NCI-H1105 (cell line): Measurements from ENCODE around the gene LRR1.
"Not testable (repeated sequence)": the region's sequence is repeated elsewhere in the genome, so short reads cannot be mapped to it uniquely, and the experiment has no call there.

Experiments
- DNase-seq: peaks from one replicate; lab custom pipeline; 2025; lab: John Stamatoyannopoulos, UW

Gene LRR1

DNA sequence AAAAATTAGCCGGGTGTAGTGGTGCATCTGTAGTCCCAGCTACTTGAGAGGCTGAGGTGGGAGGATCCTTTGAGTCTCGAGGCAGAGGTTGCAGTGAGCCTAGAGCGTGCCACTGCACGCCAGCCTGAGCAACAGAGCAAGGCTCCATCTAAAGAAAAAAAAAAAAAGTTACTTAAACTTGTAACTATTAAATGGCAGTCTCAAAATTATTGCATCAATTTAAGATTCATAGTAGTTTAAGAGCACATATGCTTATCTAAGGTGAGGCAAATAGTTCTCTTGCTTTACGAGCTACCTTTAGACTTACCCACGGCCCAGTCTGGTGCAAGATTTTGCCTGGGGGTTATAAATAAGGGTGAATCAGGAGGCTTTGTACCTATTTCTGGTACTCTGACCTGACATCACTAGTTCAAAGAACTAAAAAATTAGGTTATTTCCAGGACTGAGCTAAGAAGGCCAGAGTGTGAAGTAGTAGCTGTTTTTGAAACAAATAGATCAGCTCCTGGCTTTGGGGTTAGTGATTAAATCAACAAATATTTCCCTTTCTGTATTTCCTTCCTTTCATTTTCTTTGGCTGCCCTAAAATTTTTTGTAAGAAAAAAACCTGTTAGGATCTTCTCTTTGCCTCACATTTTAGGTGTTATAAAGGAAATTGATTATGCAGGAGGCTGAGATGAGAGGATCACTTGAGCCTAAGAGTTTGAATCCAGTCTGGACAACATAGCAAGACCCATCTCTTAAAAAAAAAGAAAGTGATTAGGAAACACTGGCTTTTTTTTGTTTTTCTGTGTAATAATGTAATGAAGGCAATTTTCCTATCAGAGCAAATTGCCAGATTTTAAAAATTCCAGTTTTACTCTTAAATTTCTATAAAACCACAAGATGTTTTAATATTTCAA, 25.4 kb downstream of the LRR1 start:
- no peak for DNase-seq

DNA sequence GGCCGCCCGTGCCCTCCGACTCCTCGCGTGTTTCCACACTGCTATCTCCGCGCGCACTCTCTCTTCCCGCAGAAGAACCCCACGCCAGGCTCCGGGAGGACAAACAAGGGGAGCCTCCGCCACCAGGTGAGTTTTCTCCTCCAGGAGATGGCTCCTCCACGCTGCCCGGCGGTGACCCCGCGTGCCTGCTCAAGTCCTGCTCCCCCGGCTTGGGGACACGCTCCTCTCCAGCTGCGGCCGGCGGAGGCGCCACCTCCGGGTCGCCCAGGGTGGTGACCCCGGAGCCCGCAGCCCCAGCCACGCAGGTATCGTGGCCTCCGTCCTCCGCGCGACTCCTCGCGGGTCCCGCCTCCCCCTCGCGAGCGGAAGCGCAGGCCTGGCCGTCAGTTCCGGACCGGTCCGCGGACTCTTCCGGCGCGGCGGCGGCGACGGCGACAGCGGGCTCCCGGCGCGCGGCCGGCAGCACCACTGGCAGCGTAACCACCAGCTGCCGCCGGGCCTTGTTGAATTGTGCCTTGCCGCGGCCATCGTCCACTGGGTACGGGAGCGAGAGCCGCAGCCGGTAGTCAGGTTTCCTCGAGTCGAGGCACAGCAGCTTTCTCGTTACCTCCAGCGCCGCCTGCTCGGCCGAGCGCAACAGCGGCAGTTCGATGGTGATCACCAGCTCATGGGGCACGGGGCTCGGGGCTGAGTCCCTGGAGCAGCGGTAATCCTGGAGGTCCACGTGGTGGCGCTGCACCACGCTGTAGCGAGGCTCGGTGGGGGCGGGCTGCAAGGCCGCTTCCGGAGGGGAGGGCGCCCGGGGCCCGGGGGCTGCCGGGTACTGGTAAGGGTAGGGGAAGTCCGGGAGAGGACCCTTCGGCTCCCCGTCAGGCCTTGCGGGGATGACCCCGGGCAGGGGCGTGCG, 35.2 kb downstream of the LRR1 start:
- DNase-seq, result peak; percentile 94

DNA sequence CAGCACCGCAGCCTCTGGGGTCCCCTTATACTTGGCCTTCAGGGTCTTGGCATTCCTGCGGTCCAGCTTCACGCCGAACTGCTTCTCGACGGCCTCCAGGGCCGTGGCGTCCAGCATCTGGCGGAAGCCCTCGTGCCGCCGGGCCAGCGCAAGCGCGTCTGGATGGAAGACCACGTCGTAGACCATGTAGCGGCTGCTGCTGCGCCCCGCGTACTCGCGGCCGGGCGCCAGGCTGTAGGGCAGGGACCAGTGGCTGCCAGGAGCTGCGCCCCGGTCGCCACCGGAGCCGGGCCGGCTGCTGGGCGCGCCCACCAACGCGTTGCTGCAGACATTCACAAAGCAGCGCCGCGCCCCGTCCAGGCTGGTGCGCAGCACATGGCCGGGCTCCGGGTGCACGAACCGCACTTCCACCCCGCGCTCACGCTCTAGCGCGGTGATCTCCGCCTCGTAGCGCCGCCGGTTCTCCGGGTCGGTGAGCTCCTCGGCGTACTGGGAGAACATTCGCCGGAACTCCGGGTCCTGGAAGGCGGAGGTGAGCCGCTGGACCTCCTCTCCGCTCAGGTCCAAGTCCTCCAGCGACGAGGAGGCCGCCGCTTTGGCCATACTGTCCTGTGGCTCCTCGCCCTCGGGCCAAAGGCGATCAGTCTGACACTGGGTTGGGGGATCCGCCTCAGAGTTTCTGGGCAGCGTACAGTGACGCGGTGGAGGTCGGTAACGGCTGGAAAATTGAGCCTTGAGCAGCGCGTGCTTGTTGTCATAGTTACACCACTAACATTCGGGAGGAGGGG, 36.0 kb downstream of the LRR1 start, which contains the start of gene DNAAF2:
Gene DNAAF2 (minus strand): TSS at position 698 of the 788 bp plus-strand sequence. CDS start 95 bp downstream, at position 603.
- DNase-seq, result peak; percentile 45

DNA sequence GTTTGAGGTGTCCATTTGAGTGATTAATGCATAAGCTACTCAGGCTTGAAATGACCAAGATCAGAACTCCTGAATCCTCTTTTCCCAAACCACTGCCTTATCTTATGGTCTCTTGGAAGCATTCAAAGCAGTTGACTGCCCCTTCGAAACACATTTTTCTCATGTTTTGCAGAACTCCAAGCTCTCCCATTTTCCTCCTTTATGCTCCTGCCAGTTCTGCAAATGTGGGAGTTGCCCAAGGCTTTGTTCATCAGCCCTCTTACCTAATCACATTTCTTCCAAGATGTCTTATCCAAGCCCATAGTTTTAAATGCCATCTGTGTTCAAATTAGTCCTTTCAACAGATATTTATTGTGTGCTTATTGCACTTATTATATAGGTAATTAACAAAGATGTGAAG, 38.1 kb downstream of the LRR1 start:
- DNase-seq, result no peak

DNA sequence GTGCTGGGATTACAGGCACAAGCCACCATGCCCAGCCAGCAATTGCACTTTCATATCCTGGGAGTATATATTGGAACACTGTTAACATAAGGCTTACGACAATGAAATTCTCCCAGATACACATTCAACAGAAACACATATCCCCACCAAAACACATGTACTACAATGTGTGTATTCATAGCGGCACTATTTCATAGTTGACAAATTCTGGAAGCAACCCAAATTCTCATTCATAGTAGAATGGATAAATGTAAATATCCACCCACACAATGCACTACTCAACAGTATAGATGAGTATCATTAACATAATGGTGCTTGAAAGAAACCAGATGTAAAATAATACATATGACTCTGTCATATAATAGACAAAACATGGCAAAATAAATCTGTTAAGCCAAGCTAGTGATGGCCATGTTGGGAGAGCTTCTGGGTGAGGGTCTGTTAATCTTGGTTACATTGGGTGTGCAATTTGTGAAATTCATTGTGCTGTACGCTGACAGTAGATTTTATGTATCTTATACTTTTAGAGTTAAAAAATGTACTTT, 38.9 kb downstream of the LRR1 start:
- no peak for DNase-seq

DNA sequence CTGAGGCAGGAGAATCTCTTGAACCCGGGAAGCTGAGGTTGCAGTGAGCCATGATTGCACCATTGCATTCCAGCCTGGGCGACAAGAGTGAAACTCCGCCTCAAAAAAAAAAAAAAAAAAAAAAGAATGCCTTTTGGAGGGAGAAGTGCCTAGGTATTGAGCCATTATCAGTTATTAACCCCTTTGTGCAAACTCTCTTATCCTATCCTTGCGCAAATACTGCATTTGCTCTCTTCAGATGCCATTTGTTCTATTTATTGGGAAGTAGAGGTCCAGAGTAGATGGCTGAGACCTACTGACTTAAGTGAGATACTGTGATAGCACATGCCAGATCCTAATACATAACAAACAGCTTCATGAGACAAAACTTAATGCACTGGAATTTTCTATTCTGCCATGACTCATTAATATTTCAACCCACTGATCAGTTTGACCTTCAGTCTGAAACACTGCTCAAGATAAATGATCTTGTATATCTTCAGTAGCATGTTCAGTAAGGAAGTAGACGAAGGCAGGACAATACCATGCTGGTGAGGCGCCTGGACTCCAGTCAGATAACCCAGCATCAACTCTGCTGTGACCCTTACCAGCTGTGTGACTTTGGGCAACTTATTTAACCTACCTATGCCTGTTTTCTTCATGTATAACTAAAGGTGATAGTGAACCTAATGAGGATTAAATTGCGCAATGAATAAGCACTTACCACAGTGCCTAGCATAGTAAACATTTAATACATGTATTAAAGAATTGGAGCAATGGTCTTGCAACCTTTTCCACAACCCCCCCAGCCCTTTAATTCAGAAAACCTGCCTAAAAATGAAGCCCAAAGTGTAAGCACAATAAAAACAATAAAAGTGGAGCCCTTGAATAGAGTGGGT, 42.0 kb downstream of the LRR1 start:
- no peak for DNase-seq

DNA sequence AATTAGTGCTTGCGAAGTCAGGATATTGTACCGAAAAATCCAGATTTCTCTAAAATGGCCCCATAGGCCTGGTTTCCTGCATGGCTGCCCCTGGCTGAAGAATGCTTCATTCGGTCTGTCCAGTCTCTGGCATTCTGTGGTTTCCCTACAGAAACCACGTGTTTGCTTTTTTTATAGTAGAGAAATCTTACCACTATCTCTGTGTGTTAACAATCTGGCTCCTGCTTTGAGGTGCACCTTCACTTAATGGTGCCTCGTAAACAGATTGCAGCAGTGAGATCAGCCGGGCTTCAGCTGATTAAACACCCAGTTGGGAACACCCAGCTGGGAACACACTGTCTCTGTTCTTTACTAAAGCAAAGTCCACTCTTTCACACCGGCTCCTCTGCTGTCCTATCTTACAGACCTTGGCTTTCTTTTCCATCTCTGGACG, 43.0 kb downstream of the LRR1 start:
- DNase-seq, result no peak

DNA sequence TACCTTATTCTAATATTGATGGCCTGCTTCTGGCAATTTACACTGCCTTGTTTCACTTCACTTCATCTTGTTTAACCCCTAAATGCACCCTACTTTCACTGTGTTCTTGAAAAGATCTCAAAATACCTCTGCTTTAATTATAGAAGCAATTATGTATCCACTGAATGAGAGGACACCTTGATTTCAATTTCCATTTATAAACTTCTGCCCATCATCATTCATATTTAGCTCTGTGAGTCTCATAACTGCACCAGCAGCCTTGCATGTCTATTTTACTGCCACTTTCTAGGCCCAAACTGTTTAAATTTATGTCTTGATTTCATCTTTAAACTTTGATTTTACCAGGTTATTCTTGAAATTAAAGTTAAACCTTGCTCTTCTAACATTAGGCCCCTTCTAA, 43.4 kb downstream of the LRR1 start:
- no peak for DNase-seq

DNA sequence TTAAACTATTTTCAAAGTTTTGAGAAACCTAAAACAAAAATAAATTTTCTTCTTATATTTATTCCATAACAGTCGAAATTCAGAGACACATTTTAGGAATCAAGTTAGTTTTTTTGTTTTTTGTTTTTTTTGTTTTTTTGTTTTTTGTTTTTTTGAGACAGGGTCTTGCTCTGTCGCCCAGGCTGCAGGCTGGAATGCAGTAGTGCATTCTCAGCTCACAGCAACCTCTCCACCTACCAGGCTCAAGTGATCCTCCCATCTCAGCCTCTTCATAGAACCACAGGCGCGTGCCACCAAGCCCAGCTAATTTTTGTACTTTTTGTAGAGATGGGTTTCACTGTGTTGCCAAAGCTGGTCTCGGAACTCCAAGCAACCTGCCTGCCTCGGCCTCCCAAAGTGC, 54.8 kb downstream of the LRR1 start:
- DNase-seq, result no peak

DNA sequence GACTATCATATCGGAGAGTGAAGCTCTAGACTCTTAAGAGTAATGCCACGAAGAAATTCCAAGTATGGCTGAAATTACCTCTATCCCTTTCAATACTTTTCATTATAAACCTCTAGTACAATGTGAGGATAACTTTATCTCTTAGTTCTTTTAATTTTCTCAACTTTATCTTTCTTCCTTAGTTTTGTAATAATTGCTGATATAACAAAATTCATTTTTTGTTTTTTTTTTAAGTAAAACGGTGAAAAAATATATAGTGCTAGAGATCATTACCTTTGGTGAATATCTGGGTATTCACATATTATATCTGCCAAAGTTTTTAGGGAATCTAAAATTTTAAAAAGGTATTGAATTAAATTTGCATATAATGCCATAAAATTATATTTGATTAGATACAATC, 55.8 kb downstream of the LRR1 start:
- no peak for DNase-seq

DNA sequence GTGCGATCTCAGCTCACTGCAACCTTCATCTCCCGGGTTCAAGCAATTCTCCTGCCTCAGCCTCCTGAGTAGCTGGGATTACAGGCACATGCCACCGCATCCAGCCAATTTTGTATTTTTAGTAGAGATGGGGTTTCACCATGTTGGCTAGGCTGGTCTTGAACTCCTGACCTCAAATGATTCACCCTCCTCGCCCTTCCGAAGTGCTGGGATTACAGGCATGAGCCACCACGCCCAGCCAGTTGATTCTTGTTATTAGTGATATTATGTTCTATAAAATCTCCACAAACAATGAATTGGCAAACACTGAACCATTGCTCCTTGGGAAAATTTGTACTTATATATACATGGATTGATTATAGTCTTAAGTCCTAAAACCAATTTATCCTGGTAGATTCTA, 58.8 kb downstream of the LRR1 start:
- not testable (repeated sequence) for DNase-seq

DNA sequence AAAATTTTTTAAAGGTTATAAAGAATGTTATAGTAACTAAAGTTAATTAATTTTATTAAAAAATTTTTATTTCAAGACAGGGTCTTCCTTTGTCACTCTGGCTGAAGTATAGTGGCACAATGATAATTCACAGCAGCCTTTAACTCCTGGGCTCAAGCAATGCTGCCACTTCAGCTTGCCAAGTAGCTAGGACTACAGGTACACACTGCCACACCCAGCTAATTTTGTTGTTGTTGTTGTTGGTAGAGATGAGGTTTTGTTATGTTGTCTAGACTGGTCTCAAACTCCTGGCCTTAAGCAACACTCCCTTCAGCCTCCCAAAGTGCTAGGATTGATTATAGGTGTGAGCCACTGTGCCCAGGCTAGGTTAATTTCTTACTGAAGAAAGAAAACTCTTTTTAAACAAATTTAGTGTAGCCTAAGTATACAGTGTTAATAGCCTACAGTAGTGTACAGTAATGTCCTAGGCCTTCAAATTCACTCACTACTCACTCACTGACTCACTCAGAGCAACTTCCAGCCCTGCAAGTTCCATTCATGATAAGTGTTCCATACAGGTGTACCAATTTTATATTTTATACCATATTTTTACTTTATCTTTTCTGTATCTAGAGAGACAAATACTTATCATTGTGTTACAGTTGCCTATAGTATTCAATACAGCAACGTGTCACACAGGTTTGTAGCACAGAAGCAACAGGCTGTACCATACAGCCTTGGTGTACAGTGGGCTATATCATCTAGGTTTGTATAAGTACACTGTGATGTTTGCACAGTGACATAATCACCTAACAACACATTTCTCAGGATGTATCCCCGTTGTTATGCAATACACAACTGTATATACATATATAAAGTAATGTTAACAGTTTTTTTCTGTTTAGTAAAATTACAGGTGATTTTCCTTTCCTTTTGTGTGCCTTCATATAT, 61.1 kb downstream of the LRR1 start:
- no peak for DNase-seq
